Cardiac muscle cell (in vitro differentiated cells and primary cell): Measurements from ENCODE around the gene NR6A1. TPM values are rescaled to one million over a fixed set of nuclear protein-coding genes. Genes with fewer than 3 reads are reported as not detected.

Experiments
- DNase-seq, 2 donors: peaks; one replicate each; pipeline versions ENCODE4 v3.0.0 to v3.0.0-alpha.2; 2010 to 2017; ENCODE audit warnings: low read depth in 1 of 2, low spot score in 1 of 2
- H3K27ac ChIP-seq: fragments of 200-600 bp; sonication (generic); 2 replicates; pipeline ENCODE4 v1.5.1; 2016
- H3K27me3 ChIP-seq: fragments of 200-600 bp; sonication (generic); 2 replicates; pipeline ENCODE4 v1.6.0; 2016; ENCODE audit warnings: control low read depth
- H3K36me3 ChIP-seq: fragments of 200-600 bp; sonication (generic); 2 replicates; pipeline ENCODE4 v1.5.1; 2016; ENCODE audit warnings: control low read depth
- H3K4me1 ChIP-seq: fragments of 200-600 bp; sonication (generic); 2 replicates; pipeline ENCODE4 v1.8.1; 2017; ENCODE audit warnings: low read depth, mild to moderate bottlenecking, mixed run types
- H3K4me3 ChIP-seq: fragments of 200-600 bp; sonication (generic); 2 replicates; pipeline ENCODE4 v1.5.1; 2016; ENCODE audit warnings: mild to moderate bottlenecking
- H3K9me3 ChIP-seq: fragments of 200-600 bp; sonication (generic); 2 replicates; pipeline ENCODE4 v1.5.1; 2017; ENCODE audit warnings: low read depth, mild to moderate bottlenecking, control low read depth
- polyA plus RNA-seq: library from polyadenylated mRNA; unstranded; fragments of >200 nt; fragmentation: Nextera tagmentation; extraction: Ambion mirVana; gene quantifications from 2 replicates; pipeline ENCODE4 v1.2.1, GENCODE V29; 2016
- total RNA-seq: library from RNA; depleted of rRNA; stranded (reverse); fragments of >200 nt; gene quantifications from 2 replicates; pipeline ENCODE4 v1.2.3, GENCODE V29; 2016
- TF ChIP-seq, protein P1 (sequence below): IDR thresholded peaks from 2 replicates; pipeline ENCODE4 v1.5.1; 2012; ENCODE audit warnings: low read depth, mild to moderate bottlenecking, low read length

The NR6A1 gene
- total and polyA plus RNA-seq, 2 experiments from 2014 or later, result 3.2 to 19.8 TPM

GRCh38 chr9:124522121-124523098, 248.7 kb downstream of the NR6A1 start:
- Histone ChIP-seq H3K27me3 (no peaks in the 10 kb centered on the region), H3K9me3 (no peaks in the 10 kb centered on the region), H3K36me3 (peaks cover 11% of the 10 kb centered on the region), H3K27ac (no peak overlapping the region), H3K4me1 (no peaks in the 10 kb centered on the region), H3K4me3 (no peak overlapping the region)
- DNase-seq, result no peak
- TF ChIP-seq, protein P1, sequence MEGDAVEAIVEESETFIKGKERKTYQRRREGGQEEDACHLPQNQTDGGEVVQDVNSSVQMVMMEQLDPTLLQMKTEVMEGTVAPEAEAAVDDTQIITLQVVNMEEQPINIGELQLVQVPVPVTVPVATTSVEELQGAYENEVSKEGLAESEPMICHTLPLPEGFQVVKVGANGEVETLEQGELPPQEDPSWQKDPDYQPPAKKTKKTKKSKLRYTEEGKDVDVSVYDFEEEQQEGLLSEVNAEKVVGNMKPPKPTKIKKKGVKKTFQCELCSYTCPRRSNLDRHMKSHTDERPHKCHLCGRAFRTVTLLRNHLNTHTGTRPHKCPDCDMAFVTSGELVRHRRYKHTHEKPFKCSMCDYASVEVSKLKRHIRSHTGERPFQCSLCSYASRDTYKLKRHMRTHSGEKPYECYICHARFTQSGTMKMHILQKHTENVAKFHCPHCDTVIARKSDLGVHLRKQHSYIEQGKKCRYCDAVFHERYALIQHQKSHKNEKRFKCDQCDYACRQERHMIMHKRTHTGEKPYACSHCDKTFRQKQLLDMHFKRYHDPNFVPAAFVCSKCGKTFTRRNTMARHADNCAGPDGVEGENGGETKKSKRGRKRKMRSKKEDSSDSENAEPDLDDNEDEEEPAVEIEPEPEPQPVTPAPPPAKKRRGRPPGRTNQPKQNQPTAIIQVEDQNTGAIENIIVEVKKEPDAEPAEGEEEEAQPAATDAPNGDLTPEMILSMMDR, result no peak

GRCh38 chr9:124521142-124521541, 250.0 kb downstream of the NR6A1 start:
- no peak for DNase-seq
- Histone ChIP-seq H3K4me1 (no peaks in the 10 kb centered on the region), H3K9me3 (no peaks in the 10 kb centered on the region), H3K4me3 (no peak overlapping the region), H3K36me3 (peaks cover 6% of the 10 kb centered on the region), H3K27ac (no peak overlapping the region), H3K27me3 (no peaks in the 10 kb centered on the region)
- TF ChIP-seq, protein P1, result no peak

DNA sequence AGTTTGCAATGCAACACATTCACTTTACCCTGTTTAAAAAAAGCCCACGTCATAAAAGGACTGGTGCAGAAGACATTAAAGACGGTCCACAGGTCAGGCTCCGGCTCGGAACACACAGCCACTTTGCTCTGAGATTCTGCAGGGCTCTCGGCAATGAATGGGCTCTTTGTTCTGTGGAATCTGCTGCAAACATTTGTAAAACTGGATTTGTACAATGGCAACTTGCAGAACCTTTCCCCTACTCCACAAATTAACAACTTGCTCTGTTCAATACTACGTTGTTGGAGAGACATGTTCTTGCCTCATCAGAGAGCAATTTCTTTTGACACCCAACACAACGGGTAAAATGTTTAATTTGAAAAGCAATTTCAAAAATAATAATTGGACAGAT, 250.9 kb downstream of the NR6A1 start:
- no peak overlapping the region for H3K27ac ChIP-seq
- no peaks in the 10 kb centered on the region for H3K9me3 ChIP-seq
- peaks cover 3% of the 10 kb centered on the region for H3K36me3 ChIP-seq
- TF ChIP-seq, protein P1, result no peak
- no peaks in the 10 kb centered on the region for H3K27me3 ChIP-seq
- no peak overlapping the region for H3K4me3 ChIP-seq
- peak in 1 of 2 donors; percentile 10 for DNase-seq
- H3K4me1 ChIP-seq, result no peaks in the 10 kb centered on the region

DNA sequence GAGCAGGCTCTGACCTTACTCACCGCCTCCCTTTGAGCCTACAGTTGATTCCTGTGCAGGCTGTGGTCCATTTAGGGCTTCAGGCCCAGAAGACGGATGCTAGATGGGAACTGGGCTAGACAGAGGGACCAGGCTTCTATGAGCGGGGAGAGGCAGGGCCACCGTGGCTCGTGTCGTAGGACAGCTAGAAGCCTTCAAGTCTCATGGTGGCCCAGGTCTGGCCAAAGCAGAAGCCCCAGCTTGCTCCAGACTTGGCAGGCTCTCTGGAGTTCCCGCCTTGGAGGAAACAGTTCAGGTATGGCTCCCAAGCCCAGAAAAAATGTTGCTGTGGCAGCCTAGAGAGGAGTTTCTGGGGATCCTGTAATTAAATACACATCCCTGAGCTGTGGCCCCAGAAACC, 253.0 kb downstream of the NR6A1 start:
- H3K36me3 ChIP-seq, result no peaks in the 10 kb centered on the region
- no peak for DNase-seq
- no peak overlapping the region for H3K4me3 ChIP-seq
- no peaks in the 10 kb centered on the region for H3K27me3 ChIP-seq
- no peaks in the 10 kb centered on the region for H3K9me3 ChIP-seq
- peaks cover 8% of the 10 kb centered on the region for H3K4me1 ChIP-seq
- H3K27ac ChIP-seq, result no peak overlapping the region
- TF ChIP-seq, protein P1, result no peak

GRCh38 chr9:124517600-124517999, 253.5 kb downstream of the NR6A1 start:
- Histone ChIP-seq H3K9me3 (no peaks in the 10 kb centered on the region), H3K36me3 (no peaks in the 10 kb centered on the region), H3K4me1 (peaks cover 13% of the 10 kb centered on the region), H3K27ac (no peak overlapping the region), H3K4me3 (no peak overlapping the region), H3K27me3 (no peaks in the 10 kb centered on the region)
- TF ChIP-seq, protein P1, result no peak
- no peak for DNase-seq
